Stomach (tissue), 4 donors: ENCODE measurements around the gene SCFD2.

Experiments used
- POLR2A ChIP-seq, 4 donors: fragments of 450-650 bp; IDR thresholded peaks; one replicate each; pipeline ENCODE4 v1.6.1; 2016; ENCODE audit warnings: antibody characterized with exemption in 4 of 4, control low read depth in 2 of 4, mild to moderate bottlenecking in 1 of 4, moderate library complexity in 1 of 4
- TF ChIP-seq, protein P1 (sequence below), 7 experiments: fragments of 450-650 bp in 4 of 7; fragments of 200-600 bp in 3 of 7; sonication (generic) in 3 of 7; IDR thresholded peaks; one replicate each; pipeline ENCODE4 v1.5.1; 2016 to 2019; ENCODE audit warnings: antibody characterized with exemption in 7 of 7, control low read depth in 2 of 7, mild to moderate bottlenecking in 1 of 7

DNA sequence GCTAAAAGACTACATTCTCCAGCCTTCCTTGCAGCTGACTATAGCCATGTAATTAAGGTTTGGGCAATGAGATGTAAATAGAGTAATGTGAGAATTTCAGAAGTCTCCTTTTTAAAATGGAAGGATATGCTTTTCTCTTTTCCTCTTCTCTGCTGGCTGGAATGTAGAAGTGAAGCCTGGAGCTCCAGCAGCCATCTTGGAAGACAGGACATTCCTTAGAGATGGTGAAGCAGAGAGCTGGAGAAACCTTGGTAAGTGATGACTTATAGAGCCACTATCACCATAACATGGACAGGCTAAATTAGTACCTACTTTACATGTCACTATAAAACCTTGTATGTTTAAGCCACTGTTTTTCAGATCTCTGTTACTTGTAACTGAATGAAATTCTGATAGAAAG lies 455.7 kb downstream of the SCFD2 start:
- TF ChIP-seq POLR2A (IDR thresholded peaks at IDR 0.05) = no peak
- TF ChIP-seq, protein P1, sequence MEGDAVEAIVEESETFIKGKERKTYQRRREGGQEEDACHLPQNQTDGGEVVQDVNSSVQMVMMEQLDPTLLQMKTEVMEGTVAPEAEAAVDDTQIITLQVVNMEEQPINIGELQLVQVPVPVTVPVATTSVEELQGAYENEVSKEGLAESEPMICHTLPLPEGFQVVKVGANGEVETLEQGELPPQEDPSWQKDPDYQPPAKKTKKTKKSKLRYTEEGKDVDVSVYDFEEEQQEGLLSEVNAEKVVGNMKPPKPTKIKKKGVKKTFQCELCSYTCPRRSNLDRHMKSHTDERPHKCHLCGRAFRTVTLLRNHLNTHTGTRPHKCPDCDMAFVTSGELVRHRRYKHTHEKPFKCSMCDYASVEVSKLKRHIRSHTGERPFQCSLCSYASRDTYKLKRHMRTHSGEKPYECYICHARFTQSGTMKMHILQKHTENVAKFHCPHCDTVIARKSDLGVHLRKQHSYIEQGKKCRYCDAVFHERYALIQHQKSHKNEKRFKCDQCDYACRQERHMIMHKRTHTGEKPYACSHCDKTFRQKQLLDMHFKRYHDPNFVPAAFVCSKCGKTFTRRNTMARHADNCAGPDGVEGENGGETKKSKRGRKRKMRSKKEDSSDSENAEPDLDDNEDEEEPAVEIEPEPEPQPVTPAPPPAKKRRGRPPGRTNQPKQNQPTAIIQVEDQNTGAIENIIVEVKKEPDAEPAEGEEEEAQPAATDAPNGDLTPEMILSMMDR (IDR thresholded peaks at IDR 0.05) = no peak
